Stimulated activated CD4-positive, alpha-beta T cell treated with anti-CD3 and anti-CD28 coated beads, Interleukin-15, amount 100 ng/mL, for 48 hours (primary cell): Measurements from ENCODE around the gene JAZF1.

Experiments used
- DNase-seq, 2 donors: peaks; one replicate each; pipeline ENCODE4 v3.0.0-alpha.2; 2020; ENCODE audit warnings: low read depth in 2 of 2

JAZF1 gene

DNA sequence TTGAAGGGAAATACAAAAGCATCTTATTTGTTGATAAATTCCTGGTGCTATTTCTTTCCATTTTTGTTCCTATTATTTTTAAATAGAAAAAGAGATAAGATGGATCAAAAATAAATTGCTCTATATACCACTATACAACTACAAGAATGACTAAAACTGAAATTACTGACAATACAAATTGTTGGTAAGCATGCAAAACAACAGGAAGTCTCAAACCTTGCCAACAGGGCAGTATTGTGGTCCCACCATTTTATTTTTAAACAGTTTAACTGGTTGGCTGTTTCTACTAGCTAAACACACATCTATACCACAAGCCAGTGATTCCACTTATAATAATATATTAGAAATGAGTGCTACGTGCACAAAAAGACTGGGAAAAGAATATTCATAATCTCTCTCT lies 213.0 kb downstream of the JAZF1 start:
- DNase-seq: no peak

DNA sequence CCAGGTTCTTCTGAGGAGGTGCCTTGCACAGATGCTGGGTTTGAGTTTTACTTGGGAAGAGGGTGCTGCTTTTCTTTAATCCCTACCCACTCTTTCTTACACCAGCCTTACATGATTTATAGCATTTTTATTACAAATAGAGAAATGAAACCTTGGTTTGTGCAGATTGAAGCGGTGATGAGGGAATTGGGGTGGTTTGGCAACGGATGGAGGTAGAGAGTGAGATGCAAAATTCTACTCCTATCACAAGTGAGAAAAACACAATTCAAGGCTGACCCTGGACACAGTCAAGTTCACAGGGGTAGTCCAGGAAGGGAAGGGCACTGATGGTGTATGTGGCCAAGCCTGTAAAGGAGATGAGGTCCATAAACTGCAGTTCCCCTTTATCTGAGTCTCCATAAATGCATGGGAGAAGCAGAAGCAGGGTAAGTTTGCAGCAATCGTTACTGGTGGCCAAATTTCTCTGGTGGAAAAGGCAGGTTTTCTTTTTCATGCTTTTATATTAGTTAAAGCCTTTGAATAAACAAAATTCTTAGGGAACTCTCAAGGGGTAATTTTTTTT lies 214.3 kb downstream of the JAZF1 start:
- no peak for DNase-seq

DNA sequence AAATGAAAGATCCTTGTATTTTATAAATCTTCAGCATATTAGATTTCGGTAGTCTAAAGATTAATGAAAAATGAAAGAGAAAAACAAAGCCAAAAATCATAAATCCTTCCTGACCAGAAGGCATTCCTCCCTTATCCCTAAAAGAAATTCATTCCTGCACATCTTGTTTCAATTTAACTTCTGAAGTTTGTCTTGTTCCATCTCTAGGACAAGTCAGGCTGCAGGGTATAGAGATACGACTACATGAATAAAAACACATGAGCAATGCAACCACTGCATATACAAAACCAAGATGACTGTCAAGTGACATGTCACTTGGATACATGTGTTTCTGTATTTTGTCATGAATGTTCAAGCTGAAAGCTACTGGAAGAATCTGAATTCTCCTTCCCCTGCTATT lies 214.9 kb downstream of the JAZF1 start:
- no peak for DNase-seq

DNA sequence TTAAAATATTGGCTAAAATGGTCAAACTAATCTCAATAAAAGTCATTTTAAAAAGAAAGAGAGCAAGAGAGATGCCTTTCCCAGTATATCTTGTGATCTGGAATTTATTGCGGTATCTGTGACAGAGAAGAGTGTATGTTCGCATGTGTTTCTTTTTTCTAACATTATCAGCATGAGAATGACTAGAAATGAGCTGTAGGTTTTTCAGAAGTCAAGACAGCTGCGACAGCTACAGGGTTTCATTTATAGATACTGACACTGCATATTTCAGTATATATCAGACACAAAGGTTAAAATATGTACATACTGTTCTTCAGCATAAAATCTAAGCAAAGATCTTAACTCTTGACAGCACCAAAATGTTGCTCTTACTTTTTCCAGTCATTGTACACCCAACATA lies 215.8 kb downstream of the JAZF1 start:
- no peak for DNase-seq

DNA sequence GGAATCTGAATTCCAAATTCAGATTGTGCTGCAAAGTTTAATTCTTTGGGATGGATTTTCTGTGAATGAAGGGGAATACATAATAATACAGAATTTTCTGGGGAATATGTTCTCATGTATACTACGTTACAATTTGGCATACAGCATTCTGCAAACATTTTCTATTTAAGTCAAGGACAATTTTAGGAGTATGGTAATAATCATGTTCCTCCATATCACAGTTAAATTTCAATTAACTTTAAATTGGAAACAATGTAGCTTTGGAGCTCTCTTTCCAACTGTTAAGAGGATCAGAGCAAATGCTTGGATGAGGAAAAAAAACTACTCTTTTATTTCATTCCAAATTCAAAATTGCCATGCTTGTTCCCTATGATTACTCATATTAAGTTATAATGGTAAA lies 217.5 kb downstream of the JAZF1 start:
- DNase-seq: no peak

DNA sequence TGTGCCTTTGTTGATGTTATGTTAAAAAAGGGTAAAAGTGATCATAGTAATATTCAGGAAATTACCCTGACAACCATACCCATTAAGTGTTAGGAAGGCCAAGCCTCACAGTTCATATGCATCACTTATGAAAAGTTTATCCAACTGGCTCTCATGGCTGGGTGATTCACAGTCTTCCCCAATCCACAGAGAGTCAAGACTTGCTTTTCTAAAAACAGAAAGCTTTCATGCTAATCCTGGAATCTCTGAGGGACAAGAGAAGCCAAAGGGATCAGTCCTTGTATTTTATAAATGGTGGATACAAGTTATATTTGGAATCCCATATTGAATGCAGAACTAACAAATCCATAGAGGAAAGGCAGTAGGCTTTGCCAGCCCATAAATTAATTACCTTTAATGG lies 218.3 kb downstream of the JAZF1 start:
- DNase-seq: no peak

DNA sequence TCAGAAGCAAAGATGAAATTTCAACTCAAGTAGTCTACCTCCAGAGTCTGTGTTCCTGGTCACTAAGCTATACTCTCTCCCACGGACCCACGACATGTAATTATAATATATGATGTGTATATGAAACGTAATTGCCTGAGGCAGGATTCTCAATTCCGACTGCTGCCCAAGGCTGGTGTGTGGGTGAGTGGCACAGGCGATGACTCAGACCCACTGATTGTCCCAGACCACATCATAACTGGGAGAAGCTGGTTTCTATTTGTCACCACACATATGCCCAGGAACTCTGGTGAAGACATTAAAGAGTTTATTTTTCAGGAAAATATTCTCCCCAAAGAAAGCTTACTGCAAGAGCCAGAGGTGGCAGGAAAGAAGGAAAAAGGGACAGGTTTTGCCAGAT lies 219.3 kb downstream of the JAZF1 start:
- DNase-seq: no peak

DNA sequence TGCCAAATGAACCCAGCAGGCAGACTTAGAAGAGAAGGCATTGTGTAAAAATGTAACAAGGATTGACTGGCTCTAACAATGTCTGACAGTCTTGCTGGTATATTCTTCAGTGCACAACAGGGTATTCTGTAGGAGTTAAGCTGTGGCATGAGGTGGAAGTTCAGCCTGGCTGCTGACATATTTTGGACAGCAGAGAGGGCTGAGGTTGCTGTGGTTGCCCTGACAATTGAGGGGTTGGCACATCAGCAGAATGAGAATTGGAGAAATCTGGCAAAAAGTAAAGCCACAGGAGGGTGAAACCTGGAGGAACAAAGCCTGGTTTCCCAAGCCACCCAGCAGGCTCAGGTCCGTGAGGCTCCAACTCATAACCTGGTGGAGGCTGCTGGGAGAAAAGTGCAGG lies 220.2 kb downstream of the JAZF1 start:
- DNase-seq: no peak

DNA sequence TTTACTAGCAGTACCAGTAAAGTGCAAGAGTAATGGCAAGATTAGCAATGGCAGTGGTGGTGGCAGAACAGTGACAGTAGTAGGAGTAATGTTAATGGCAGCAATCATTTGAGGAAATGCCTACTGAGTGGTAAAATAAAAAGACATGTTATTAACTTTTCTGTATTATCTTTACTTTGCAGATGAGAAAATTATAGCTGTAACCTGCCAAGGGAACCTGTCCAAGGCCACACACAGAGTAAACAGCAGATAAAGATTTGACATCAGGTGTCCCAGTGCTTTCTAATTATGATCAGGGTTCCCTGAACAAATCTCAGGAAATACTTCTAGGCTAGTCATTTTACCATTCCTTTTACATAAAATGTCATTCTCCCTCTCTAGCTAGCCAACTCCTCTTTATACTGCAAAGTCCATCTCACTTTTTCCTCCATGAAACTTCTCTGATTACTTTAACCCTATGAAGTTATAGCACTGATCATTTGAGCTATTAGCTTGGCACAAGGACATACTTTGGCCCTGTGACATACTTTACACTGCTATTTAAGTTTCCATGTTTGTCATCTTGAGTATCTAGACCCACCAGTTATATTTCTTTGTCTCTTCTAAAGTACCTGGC lies 221.6 kb downstream of the JAZF1 start:
- no peak for DNase-seq

DNA sequence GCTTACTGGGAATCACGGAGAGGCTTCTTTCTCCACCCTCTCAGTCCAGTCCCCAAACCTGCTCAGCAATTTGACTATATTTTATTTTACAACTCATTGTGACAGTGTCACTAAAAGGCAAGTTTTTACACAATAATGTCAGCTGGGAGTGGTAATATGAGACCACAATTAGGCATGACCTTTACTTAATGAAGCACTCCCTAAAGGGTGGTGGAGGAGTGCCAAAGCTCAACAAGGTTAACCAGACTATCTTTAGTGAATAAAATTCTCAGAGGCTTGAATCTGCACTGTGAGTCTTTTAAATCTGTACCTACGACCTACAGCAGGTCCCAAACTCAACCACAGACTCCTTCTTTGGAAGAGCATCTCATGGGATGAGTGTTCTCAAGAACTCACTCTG lies 225.0 kb downstream of the JAZF1 start:
- DNase-seq: no peak

DNA sequence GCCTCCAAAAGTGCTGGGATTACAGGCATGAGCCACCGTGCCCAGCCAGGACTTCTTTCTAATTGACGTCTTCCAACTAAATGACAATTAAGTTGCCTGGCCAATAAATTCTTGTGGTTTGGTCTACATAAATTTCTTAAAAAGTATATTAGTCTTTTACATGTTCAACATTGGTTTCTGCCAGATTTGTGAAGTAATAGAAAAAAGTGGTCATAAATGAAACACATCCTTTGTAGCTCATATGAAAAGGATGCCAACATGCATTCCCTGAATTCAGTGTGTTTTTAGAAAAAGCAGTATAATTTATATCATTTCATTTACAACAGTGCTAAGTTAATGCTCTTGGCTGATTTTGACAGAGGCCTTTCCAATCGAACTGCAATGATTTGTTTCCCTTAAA lies 225.6 kb downstream of the JAZF1 start:
- no peak for DNase-seq

DNA sequence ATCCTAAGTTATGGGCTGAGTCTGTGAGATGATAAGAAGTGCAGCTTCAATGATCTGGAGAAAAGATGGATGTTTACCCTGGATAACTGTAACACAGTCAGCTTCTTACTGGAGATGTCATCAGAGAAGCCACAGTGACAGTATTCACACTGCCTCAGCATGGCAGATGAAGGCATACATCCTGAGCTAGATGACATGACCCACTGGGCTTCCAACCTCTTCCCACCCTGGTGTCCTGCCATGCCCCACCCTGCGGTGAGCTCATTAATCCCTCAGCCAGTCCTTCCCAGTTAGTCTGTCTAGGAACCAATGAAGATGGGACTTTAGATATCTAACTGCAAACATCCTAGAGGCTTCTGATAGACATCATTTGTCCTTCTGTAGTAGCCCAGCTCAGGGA lies 226.8 kb downstream of the JAZF1 start:
- DNase-seq: no peak

DNA sequence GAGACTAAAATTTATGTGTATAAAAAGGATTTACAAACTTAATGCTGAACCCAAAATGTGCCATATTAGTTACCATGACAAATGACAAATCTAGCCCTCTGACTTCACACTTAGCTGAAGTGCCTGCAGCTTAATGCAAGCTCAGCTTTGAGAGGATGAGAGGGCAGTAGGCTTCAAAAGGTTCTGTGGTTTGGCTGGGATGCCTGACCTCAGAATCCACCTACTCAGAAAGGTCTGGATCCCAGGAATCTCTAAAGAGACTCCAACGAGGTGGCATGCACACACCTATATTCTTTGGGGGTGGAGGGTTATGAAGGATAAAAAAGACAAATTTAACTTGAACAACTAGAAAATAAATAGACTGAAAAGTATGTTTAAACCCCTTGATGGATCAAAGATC lies 227.2 kb downstream of the JAZF1 start:
- DNase-seq: no peak

DNA sequence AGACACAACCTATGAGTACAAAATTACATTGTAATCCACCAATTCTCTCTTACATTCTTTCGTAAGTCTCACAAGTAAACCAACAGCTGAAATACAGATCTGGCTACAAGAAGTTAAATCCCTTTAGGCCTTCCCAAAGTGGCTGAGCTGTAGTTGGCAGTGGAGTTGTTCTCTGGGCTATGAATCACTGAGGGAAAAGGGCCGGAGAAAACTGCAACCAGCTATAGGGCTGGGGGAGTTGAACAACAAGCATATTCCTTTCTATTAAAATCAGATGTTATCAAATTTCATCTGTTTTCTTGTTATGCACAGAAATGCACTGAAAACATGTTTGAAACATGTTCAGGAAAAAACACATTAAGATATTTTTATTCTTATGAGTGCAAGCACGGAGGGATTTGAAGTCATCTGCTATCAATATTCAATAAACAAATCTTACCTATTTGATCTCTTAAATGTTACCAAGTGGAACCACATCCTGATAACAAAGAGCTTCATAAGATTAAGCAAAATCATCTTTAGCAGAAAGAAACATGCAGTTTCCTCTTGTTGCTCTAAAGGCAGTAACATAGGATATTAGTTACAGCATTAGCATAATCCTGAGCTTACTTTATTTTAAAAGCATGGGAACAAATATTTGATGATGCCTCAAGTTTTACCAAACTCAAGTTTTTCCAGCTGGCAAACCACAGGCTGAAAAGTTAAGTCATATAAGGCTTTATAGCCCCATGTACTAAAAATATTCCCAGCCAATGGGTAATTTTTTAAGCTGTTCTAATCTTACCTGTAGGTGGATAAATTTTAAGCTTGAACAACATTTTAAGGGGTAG lies 227.9 kb downstream of the JAZF1 start:
- no peak for DNase-seq

DNA sequence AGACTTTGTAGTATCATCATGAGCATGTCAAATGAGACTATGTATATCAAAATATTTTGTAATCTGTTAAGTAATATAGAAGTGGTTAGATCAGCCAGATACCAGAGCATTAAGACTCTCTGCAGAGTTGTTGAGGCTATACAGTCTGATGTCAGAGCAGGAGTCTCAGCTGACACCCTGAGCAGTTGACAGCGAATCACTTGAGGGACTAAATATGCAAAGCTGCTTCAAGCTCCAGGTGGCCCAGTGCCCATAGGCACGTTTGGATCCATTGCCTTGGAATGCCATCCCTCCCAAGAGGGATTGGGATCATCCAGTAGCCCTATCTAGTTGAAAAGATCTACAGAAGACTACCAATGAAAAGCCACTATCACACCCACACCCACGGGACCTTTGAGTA lies 230.5 kb downstream of the JAZF1 start:
- no peak for DNase-seq

DNA sequence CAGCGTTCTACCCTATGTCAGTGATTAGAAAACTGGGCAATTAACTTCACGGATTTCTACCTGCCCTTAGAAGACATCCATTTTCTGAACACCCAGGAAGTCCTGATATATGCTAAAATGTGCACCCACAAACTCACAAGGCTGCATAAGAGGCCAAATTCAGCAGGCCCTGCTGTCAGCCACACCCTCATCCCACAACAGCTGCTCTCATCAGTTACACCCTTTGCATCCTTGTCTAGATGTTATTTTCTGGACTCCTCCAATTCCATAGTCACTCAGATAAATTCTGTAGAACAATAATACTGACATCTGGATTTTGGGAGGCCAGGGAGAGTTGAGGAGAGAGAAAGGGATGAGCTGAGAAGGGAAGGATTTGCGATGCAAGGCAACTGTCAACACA lies 231.7 kb downstream of the JAZF1 start:
- DNase-seq: no peak

DNA sequence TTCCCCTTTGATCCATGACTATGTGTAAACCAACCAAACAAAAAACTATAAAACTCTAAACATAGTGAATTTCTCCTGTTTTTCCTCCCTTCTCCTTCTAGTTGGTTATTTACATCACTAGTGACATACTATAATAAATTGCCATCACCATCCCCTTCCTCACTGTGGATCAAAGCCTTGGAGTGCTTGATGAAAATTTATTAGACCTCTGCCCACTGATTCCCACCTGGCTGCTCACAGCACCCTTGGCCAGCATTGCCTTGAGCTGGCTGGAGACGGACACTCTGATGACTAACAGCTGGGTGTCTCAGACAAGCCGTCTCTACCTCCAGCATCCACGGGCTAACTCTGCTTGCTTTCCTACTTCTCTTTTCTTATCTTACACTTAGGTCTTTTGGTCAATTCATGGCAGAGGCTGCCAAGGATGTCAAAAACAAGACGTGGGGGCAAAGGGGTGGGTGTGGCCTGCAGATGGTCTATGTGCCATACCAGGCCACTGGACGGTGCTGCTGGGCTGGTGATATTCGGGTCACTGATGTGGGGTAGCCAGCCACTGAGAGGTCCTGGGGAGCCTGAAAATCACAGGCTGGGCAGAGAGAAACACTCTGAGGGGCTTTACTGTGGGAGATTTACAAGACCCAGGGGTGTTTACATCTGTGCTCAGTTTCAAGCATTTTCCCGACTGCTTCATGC lies 232.9 kb downstream of the JAZF1 start:
- no peak for DNase-seq

DNA sequence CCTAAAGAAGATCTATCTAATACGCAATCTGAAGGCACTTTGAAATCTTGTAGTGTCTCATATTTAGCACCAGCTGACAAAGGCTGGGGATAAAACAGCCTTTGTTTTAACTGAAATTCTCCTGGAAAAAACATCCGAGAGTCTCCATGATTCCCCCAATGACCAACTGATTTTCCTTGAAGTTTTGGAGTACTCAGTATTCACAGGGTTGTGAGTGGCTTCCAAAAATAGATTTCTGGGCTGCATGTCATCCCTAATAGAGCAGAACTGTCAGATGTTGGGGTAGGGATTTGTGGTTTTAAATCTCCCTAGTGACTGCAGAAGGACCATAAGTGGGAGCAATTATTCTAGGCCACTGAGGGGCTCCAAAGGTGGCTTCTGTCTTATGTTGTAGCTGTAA lies 234.2 kb downstream of the JAZF1 start:
- no peak for DNase-seq

DNA sequence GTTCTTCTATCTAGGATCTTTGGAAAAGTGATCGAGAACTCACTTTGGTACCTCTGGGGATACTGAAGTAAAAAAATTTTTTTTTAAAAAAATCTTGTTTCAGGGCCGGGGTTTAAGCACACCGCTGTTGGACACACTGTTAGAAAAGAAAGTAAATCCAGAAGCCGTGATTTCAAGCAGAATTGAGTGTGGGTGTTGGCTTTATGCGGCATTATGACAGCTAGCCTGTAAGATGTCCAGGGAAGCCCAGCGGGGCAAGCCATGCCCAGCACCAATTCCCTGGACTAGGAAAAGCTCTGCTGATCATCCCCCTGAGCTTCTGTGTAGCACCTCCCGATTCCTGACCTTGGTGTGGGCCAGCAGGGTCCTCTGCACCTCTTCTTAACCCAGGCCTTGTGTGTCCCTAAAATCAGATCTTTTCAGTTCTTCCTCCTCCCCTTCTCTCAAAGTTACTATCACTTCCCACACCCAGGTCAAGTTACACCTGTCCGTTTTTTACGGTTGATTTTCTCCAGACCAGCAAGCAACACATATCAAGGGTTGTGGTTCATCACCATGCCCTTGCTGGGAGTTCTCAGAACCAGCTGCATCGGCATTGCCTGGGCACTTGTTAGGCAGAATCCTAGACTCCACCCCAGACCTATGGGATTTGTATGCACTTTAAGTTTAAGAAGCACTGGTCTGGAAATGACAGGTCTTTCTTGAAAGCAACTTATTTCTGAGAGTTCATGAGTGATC lies 235.4 kb downstream of the JAZF1 start:
- no peak for DNase-seq

DNA sequence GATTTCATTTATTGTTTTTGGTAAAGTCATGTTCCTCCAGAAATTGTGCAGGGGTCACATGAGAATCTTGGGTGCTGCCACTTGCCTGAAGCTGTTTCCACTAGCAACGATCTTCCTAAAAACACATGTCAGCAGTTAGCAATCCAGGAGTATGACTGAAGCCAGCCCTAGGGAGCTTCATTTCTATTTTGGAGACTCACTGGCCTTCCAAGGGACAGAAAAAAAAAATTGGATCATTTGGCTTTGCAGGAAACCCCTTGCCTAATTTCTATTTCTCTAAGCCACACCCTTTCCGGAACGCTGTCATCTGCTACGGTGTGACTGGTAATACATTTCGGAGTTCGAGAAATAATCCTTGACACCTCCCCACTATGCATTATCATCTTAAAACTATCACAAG lies 236.0 kb downstream of the JAZF1 start:
- DNase-seq: no peak

DNA sequence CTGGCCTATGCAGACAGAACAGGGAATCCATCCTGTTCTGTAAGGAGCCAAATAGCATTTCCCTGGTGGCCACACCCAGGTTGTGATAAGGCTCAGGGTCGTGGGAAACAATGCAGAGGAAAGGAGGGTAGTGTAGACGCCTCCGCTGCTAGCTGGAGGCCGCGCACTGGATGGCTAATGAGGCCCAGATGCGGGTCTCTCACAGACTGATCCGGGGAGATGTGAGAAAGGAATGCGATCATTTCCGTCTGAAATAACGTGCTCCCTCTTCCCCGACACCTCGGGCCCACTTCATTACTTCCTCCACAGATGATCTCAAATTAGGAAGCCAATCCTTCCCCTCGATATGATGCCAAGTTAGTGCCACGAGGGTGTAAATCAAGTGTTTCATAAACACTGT lies 237.4 kb downstream of the JAZF1 start:
- no peak for DNase-seq

DNA sequence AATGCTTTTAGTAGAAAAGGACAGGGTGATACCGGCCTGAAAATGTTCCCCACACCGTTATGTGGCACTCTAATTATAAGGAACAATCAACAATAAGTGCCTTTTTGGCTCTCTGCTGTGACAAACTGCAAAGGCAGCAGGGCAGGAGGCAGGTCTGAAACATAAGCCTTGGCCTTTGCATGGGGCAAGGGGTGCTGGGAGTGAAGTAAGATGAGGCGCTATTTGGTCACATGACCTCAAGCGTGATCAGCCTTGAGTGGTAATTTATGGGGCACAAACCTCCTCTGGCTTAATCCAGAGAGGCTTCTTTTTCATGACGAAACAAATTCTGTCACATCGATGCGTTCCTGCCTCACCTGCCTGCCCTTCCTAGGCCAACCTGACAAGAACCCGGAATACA lies 237.9 kb downstream of the JAZF1 start:
- DNase-seq: no peak
